Fibroblast of skin of back (primary cell): Measurements from ENCODE around the gene CGB8.

Experiments used
- DNase-seq: peaks from one replicate; pipeline ENCODE4 v3.0.0-alpha.2; 2013

CGB8 gene

GRCh38 chr19:49004964-49005614 is 43.8 kb downstream of the CGB8 start:
- DNase-seq = no peak

- DNase-seq = no peak
Observed at GRCh38 chr19:49004133-49004532, 44.8 kb downstream of the CGB8 start.

- peak; percentile 71 for DNase-seq
Observed at GRCh38 chr19:48999481-49000325, 49.2 kb downstream of the CGB8 start.

- peak; percentile 69 for DNase-seq
Observed at GRCh38 chr19:48997972-48998371, 50.9 kb downstream of the CGB8 start.
